ENCODE results near the gene SOWAHA. TPM values are rescaled to one million over a fixed set of nuclear protein-coding genes. Genes with fewer than 3 reads are reported as not detected.
A peak's percentile ranks its signal among the peaks of the same experiment; 100 is the strongest.

Gene SOWAHA
- total RNA-seq, 1 experiment from 2014 or later = not detected

DNA sequence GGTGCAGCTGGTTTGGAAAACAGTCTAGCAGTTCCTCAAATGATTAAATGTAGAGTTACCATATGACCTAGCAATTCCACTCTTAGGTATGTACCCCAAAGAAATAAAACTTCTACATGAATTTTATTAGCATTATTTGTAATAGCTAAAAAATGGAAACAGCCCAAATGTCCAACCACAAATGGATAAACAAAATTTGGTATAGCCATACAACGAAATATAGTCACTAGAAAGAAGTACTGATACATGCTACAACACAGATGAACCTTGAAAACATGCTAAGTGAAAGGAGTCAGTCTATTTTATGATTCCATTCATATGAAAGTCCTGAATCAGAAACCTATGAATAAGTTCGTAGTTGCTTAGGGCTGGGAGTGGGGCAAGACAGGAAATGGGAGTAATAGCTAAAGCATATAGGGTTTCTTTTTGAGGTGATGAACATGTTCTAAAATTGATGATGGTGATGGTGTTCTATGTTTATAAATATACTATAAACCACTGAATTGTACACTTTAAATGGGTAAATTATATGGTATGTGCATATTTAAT lies 46.9 kb downstream of the SOWAHA start:
- no peak for DNase-seq (ENCODE audit: low read depth, low spot score)
- in situ Hi-C loops (cut with HindIII; ENCODE audit: low pct_unique_long_range_greater_than_20kb, low sequenced_read_pairs) = no loop called here

DNA sequence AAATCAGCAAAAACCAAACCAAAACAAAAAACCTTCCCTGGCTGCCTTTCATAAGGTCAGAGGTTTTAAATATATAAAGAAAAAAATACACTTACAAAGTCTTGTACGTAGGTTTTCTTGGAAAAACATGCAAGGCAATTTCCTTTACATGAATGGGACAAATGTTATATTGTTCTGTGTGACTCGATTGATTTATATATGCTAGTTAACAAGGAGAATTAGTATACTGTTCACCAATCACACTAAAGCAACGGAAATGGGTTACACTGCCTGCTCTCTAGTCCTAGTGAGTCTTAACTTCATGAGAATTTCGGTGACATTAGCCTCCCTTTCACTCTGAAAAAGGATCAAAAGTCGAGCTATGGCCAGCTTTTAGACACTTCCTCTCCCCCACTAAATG lies 47.6 kb downstream of the SOWAHA start:
- in situ Hi-C loops (cut with HindIII; ENCODE audit: low pct_unique_long_range_greater_than_20kb, low sequenced_read_pairs) = no loop called here

DNA sequence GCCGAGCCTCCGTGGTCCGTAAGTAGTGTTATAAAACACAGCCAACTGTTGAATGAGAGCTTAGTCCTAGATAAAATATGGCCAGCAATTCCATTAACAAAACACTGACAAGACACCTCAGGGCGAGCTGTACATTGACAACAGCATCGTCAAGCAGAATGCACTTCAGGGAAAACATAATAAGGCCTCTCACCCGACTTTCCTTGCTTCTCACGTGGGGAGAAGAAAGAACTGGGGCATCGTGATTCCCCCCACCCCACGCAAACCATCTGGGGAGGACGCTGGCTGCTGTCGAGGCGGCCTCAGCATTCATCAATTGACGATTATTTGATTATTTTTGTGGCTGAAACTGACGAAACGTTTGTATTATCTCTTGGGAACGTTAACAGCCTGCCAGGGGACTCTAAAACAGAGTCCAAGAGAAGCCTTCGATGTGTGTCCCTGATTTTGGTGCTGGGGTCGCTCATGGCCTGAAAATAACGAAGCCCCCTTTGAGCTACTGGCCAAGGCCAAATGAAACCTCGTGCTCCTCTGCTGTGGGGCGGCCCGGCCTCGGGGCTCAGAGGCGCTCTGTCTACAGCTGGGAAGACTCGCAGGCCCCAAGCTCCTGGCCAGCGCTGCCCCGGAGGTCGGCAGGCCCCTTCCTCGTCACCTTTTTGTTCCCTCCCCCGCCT lies 52.7 kb downstream of the SOWAHA start:
- in situ Hi-C loops (cut with HindIII; ENCODE audit: low pct_unique_long_range_greater_than_20kb, low sequenced_read_pairs) = no loop called here
- no peak for DNase-seq (ENCODE audit: low read depth, low spot score)

More for the DNA sequence above, 47.6 kb downstream of the SOWAHA start:
- peak; percentile 58 for DNase-seq (ENCODE audit: low read depth, low spot score)

Small RNA genes lying within 50 kb of the gene (small RNA-seq; reads per million reads assigned to genes)
- 0 to 0.33 reads per million in 2 experiments for gene RNA5SP192

Other genes with a start within 250 kb of the SOWAHA start
- not detected in 2 replicates for gene IL13, start 155.1 kb upstream of the SOWAHA start, total RNA-seq (2014; rRNA removed; shearing (Covaris generic))
- not detected in 2 replicates for gene IL4, start 139.3 kb upstream of the SOWAHA start, total RNA-seq (2014; rRNA removed; shearing (Covaris generic))
- 6.7 and 10.9 TPM in 2 replicates for gene KIF3A, start 75.8 kb upstream of the SOWAHA start, total RNA-seq (2014; rRNA removed; shearing (Covaris generic))
- gene CCNI2, start 65.9 kb upstream of the SOWAHA start, total RNA-seq (2014; rRNA removed; shearing (Covaris generic)) = not detected in 2 replicates
- 20.4 and 21.4 TPM in 2 replicates for gene SEPTIN8, start 36.1 kb upstream of the SOWAHA start, total RNA-seq (2014; rRNA removed; shearing (Covaris generic))
- gene SHROOM1, start 17.3 kb downstream of the SOWAHA start, total RNA-seq (2014; rRNA removed; shearing (Covaris generic)) = 0.53 and 1.1 TPM in 2 replicates
- 0.11 and 0.13 TPM in 2 replicates for gene GDF9, start 53.2 kb downstream of the SOWAHA start, total RNA-seq (2014; rRNA removed; shearing (Covaris generic))
- gene UQCRQ, start 53.3 kb downstream of the SOWAHA start, total RNA-seq (2014; rRNA removed; shearing (Covaris generic)) = 261 and 267 TPM in 2 replicates
- gene LEAP2, start 60.4 kb downstream of the SOWAHA start, total RNA-seq (2014; rRNA removed; shearing (Covaris generic)) = 1.1 and 1.9 TPM in 2 replicates
- gene AFF4, start 150.3 kb downstream of the SOWAHA start, total RNA-seq (2014; rRNA removed; shearing (Covaris generic)) = 40.5 and 40.8 TPM in 2 replicates
- gene ZCCHC10, start 213.2 kb downstream of the SOWAHA start, total RNA-seq (2014; rRNA removed; shearing (Covaris generic)) = 18.5 and 20.1 TPM in 2 replicates
- gene HSPA4, start 238.7 kb downstream of the SOWAHA start, total RNA-seq (2014; rRNA removed; shearing (Covaris generic)) = 315 and 337 TPM in 2 replicates

Data from SK-MEL-5 (cell line).